ENCODE results near the gene CACNA1B.

- no peak for TF ChIP-seq ZNF274 (IDR thresholded peaks at IDR 0.05; ENCODE audit: low read depth, low read length)
- TF ChIP-seq SUZ12 (IDR thresholded peaks at IDR 0.05; ENCODE audit: extremely low read depth, insufficient read depth, insufficient read length), result no peak
These were observed 39.5 kb downstream of the CACNA1B start for GRCh38 chr9:137917116-137917515.
